Mesendoderm (in vitro differentiated cells): ENCODE results near the gene HAUS5.

Experiments used
- DNase-seq: peaks from one replicate; pipeline ENCODE4 v3.0.0; 2013
- H2AK5ac ChIP-seq: 2 replicates; pipeline ENCODE4 v1.6.1; 2013; ENCODE audit warnings: low read length, inconsistent platforms
- H2BK120ac ChIP-seq: 2 replicates; pipeline ENCODE4 v1.6.1; 2013; ENCODE audit warnings: low read depth, mild to moderate bottlenecking, low read length, moderate library complexity, mixed read lengths
- H2BK15ac ChIP-seq: replicated peaks from 2 replicates; pipeline ENCODE4 v1.6.1; 2013; ENCODE audit warnings: low read depth, mild to moderate bottlenecking, moderate library complexity
- H2BK5ac ChIP-seq: 2 replicates; pipeline ENCODE4 v1.6.1; 2013; ENCODE audit warnings: low read length, inconsistent platforms
- H3K18ac ChIP-seq: 2 replicates; pipeline ENCODE4 v1.6.1; 2013; ENCODE audit warnings: mild to moderate bottlenecking, low read length, mixed read lengths
- H3K23ac ChIP-seq: one replicate; pipeline ENCODE4 v1.6.1; 2013; ENCODE audit warnings: low read length
- H3K27ac ChIP-seq: 2 replicates; pipeline ENCODE4 v1.5.1; 2013; ENCODE audit warnings: low read depth, mild to moderate bottlenecking, inconsistent platforms, low read length, moderate library complexity
- H3K27me3 ChIP-seq: 2 replicates; pipeline ENCODE4 v1.6.1; 2013; ENCODE audit warnings: low read length, control low read depth, mild to moderate bottlenecking, inconsistent platforms; ENCODE audit not compliant: insufficient read depth, poor library complexity
- H3K36me3 ChIP-seq: 2 replicates; pipeline ENCODE4 v1.6.1; 2013; ENCODE audit warnings: low read length, inconsistent platforms; ENCODE audit not compliant: control insufficient read depth, insufficient read depth
- H3K4ac ChIP-seq: one replicate; pipeline ENCODE4 v1.6.1; 2013; ENCODE audit warnings: low read depth, mild to moderate bottlenecking, low read length, moderate library complexity
- H3K4me1 ChIP-seq: 2 replicates; pipeline ENCODE4 v1.6.1; 2013; ENCODE audit warnings: low read depth, low read length, inconsistent platforms; ENCODE audit not compliant: control insufficient read depth
- H3K4me2 ChIP-seq: 2 replicates; pipeline ENCODE4 v1.6.1; 2013; ENCODE audit warnings: low read length
- H3K4me3 ChIP-seq: 2 replicates; pipeline ENCODE4 v1.5.1; 2013; ENCODE audit warnings: mild to moderate bottlenecking, low read length
- H3K56ac ChIP-seq: one replicate; pipeline ENCODE4 v1.6.1; 2013; ENCODE audit warnings: low read length
- H3K79me1 ChIP-seq: 2 replicates; pipeline ENCODE4 v1.6.1; 2013; ENCODE audit warnings: low read length, inconsistent platforms
- H3K79me2 ChIP-seq: 2 replicates; pipeline ENCODE4 v1.6.1; 2013; ENCODE audit warnings: mild to moderate bottlenecking, low read length; ENCODE audit not compliant: control insufficient read depth, insufficient read depth
- H3K9ac ChIP-seq: 2 replicates; pipeline ENCODE4 v1.6.1; 2013; ENCODE audit warnings: low read length, inconsistent platforms
- H4K5ac ChIP-seq: one replicate; pipeline ENCODE4 v1.6.1; 2013; ENCODE audit warnings: low read length
- H4K8ac ChIP-seq: one replicate; pipeline ENCODE4 v1.6.1; 2013; ENCODE audit warnings: low read depth, mild to moderate bottlenecking, control low read depth, low read length, moderate library complexity
- WGBS: extraction: QIAGEN DNeasy Blood & Tissue Kit; methylation state at CpG from one replicate; pipeline ENCODE4 v1.1.7; 2013; ENCODE audit warnings: low lambda C conversion rate, missing lambda C conversion rate; ENCODE audit not compliant: insufficient coverage; ENCODE audit errors: extremely low coverage; 5-methylcytosine and 5-hydroxymethylcytosine counted together

HAUS5 gene

DNA sequence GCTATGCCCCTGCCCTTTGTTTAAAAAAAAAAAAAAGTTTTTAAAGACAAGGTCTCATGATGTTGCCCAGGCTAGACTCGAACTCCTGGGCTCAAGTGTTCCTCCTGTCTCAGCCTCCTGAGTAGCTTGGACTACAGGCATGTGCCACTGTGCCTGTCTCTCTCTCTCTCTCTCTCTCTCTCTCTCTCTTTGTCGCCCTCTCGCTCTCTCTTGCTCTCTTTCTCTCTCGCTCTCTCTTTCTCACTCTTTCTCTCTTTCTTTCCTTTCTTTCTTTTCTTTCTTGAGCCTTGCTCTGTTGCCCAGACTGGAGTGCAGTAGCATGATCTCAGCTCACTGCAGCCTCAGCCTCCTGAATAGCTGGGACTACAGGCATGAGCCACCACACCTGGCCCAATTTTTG lies 43.1 kb downstream of the HAUS5 start:
- H3K27me3 ChIP-seq: no peaks in the 10 kb centered on the region
- H2BK5ac ChIP-seq: no peak overlapping the region
- no peak overlapping the region for H3K4me2 ChIP-seq
- H3K36me3 ChIP-seq: peaks cover 11% of the 10 kb centered on the region
- H4K5ac ChIP-seq: no peak overlapping the region
- H4K8ac ChIP-seq: no peak overlapping the region
- H3K27ac ChIP-seq: no peak overlapping the region
- H3K9ac ChIP-seq: no peak overlapping the region
- no peak overlapping the region for H2AK5ac ChIP-seq
- H2BK15ac ChIP-seq: no peak overlapping the region
- H2BK120ac ChIP-seq: no peak overlapping the region
- no CpG with 5 or more reads among the region's 4 CpGs for WGBS
- H3K23ac ChIP-seq: no peak overlapping the region
- no peak overlapping the region for H3K18ac ChIP-seq
- no peak overlapping the region for H3K4ac ChIP-seq
- no peak overlapping the region for H3K56ac ChIP-seq
- H3K79me2 ChIP-seq: no peaks in the 10 kb centered on the region
- H3K79me1 ChIP-seq: peaks cover 3% of the 10 kb centered on the region
- no peaks in the 10 kb centered on the region for H3K4me1 ChIP-seq
- H3K4me3 ChIP-seq: no peak overlapping the region
- DNase-seq: no peak

DNA sequence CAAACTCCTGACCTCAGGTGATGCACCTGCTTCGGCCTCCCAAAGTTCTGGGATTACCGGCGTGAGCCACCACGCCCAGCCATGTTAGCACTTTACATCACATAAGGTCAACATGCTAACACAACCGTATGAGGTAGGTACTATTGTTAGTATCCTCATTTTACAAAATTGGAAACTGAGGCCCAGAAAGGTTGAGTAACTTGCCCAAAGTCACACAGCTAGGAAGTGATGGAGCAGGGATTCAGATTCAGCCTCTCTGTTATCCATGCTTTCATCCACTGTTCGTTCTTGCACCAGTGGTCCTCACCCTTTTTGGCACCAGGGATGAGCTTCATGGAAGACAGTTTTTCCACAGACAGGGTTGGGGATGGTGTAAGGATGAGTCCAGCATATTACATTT lies 44.2 kb downstream of the HAUS5 start:
- no peak overlapping the region for H3K4me2 ChIP-seq
- DNase-seq: no peak
- no peak overlapping the region for H2AK5ac ChIP-seq
- H3K79me2 ChIP-seq: no peaks in the 10 kb centered on the region
- WGBS: no CpG with 5 or more reads among the region's 6 CpGs
- H3K27me3 ChIP-seq: no peaks in the 10 kb centered on the region
- H3K18ac ChIP-seq: no peak overlapping the region
- H3K36me3 ChIP-seq: peaks cover 11% of the 10 kb centered on the region
- H4K8ac ChIP-seq: no peak overlapping the region
- no peak overlapping the region for H4K5ac ChIP-seq
- no peak overlapping the region for H2BK120ac ChIP-seq
- H3K27ac ChIP-seq: no peak overlapping the region
- no peak overlapping the region for H2BK5ac ChIP-seq
- no peak overlapping the region for H3K9ac ChIP-seq
- no peak overlapping the region for H2BK15ac ChIP-seq
- H3K79me1 ChIP-seq: no peaks in the 10 kb centered on the region
- no peak overlapping the region for H3K23ac ChIP-seq
- H3K56ac ChIP-seq: no peak overlapping the region
- H3K4ac ChIP-seq: no peak overlapping the region
- no peak overlapping the region for H3K4me3 ChIP-seq
- no peaks in the 10 kb centered on the region for H3K4me1 ChIP-seq

DNA sequence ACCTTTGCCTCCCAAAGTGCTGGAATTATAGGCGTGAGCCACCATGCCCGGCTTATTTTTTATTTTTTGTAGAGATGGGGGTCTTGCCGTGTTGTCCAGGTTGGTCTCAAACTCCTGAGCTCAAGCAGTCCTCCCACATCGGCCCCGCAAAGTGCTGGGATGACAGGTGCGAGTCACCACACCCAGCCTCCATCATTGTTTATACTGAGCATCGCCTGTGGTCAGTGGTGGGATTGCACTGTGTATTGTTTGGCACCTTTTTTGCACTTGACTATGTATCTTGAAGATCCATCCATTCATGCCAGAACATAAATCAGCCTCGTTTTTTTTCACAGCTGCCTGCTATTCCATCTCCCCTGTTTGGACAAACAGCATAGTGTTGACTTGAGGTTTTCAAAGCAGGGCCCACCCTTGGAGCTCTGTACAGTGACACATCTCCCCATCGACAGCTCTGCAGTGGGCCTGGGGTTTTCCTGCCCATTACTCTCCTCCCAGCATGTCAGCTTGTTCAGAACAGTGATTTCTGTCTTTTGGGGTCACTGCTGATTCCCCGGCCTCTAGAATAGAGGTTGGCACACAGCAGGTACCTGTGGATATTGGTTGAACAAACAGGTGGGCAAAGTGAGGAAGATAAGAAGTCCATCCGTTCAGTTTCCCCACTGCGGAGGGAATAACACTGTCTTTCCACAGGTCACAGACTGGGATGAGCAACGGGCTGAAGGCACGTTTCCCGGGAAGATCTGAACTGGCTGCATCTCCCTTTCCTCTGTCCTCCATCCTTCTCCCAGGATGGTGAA lies 45.6 kb downstream of the HAUS5 start:
- Histone ChIP-seq H3K4me1 (no peaks in the 10 kb centered on the region), H3K4me3 (no peak overlapping the region), H3K36me3 (peaks cover 11% of the 10 kb centered on the region), H2AK5ac (no peak overlapping the region), H3K4ac (no peak overlapping the region), H3K18ac (no peak overlapping the region), H2BK120ac (no peak overlapping the region), H3K27ac (no peak overlapping the region), H3K23ac (no peak overlapping the region), H2BK15ac (no peak overlapping the region), H4K5ac (no peak overlapping the region), H3K9ac (no peak overlapping the region), H2BK5ac (no peak overlapping the region), H3K79me2 (no peaks in the 10 kb centered on the region), H3K27me3 (no peaks in the 10 kb centered on the region), H3K4me2 (no peak overlapping the region), H3K56ac (no peak overlapping the region), H4K8ac (no peak overlapping the region), H3K79me1 (no peaks in the 10 kb centered on the region)
- DNase-seq: no peak
- WGBS: no CpG with 5 or more reads among the region's 15 CpGs

DNA sequence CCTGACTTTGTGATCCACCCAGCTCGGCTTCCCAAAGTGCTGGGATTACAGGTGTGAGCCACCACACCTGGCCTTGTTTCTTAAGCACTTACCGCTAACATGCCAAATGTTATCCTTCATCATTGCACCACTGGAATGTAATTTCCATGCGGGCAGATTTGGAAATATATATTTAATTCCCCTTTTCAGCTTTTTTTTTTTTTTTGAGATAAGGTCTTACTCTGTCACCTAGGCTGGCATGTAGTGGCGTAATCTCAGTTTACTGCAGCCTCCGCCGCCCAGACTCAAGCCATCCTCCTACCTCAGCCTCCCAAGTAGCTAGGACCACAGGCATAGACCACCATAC lies 49.4 kb downstream of the HAUS5 start:
- Histone ChIP-seq H3K27me3 (no peaks in the 10 kb centered on the region), H3K4me1 (no peaks in the 10 kb centered on the region), H2BK5ac (no peak overlapping the region), H3K36me3 (peaks cover 8% of the 10 kb centered on the region), H3K23ac (no peak overlapping the region), H3K18ac (no peak overlapping the region), H2BK120ac (no peak overlapping the region), H3K4me2 (no peak overlapping the region), H3K27ac (no peak overlapping the region), H3K4me3 (no peak overlapping the region), H4K5ac (no peak overlapping the region), H3K4ac (no peak overlapping the region), H3K9ac (no peak overlapping the region), H2AK5ac (no peak overlapping the region), H3K79me2 (no peaks in the 10 kb centered on the region), H3K56ac (no peak overlapping the region), H2BK15ac (no peak overlapping the region), H3K79me1 (no peaks in the 10 kb centered on the region), H4K8ac (no peak overlapping the region)
- no CpG with 5 or more reads among the region's 6 CpGs for WGBS
- DNase-seq: no peak

DNA sequence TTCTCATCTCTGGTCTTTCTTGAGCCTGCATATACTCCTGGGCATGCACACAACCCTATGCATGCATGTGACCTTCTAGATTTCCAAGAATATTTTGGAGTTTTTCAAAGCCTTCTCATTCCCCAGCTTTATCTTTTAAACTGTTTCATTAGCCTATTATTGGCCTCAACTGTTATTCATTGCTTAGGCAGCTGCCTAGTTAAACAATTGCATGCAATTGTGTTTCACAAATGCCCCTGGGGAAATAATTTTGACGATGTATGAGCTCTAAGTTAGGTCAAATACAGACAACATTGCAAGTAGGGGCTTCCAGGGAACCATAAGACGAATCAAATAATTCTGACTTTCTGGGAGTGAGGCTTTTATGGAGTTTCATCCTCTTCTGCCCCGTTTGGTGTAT lies 51.4 kb downstream of the HAUS5 start:
- H3K27ac ChIP-seq: no peak overlapping the region
- no peak overlapping the region for H3K56ac ChIP-seq
- no peak overlapping the region for H3K23ac ChIP-seq
- no CpG with 5 or more reads among the region's 3 CpGs for WGBS
- no peaks in the 10 kb centered on the region for H3K79me2 ChIP-seq
- H2BK5ac ChIP-seq: no peak overlapping the region
- no peak overlapping the region for H3K4me2 ChIP-seq
- H3K18ac ChIP-seq: no peak overlapping the region
- no peak overlapping the region for H2BK120ac ChIP-seq
- no peak overlapping the region for H2BK15ac ChIP-seq
- no peak overlapping the region for H3K4ac ChIP-seq
- no peaks in the 10 kb centered on the region for H3K27me3 ChIP-seq
- H4K5ac ChIP-seq: no peak overlapping the region
- H3K79me1 ChIP-seq: no peaks in the 10 kb centered on the region
- H3K9ac ChIP-seq: no peak overlapping the region
- H4K8ac ChIP-seq: no peak overlapping the region
- H3K36me3 ChIP-seq: peaks cover 2% of the 10 kb centered on the region
- H3K4me1 ChIP-seq: no peaks in the 10 kb centered on the region
- DNase-seq: no peak
- H3K4me3 ChIP-seq: no peak overlapping the region
- no peak overlapping the region for H2AK5ac ChIP-seq

DNA sequence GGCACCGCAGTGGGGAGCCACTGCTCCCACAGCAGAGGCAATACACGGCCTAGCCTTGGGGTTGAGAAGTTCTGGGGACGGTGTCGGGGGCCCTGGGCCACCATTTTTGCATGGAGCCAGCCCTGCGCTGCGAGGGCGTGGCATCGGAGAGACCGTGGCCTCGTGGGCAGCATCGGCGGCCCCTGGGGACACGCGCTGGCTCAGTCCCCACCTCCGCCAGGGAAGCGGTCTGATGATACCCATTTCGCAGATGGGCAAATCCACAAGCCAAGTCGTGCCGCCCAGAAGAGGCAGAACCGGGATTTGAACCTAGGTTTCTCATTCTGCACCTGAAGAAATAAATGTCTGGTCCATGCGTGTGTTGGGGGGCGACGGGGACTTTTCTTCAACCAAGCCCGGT lies 52.6 kb downstream of the HAUS5 start:
- Histone ChIP-seq H4K5ac (no peak overlapping the region), H3K4me2 (no peak overlapping the region), H3K27me3 (no peaks in the 10 kb centered on the region), H2BK15ac (no peak overlapping the region), H3K56ac (no peak overlapping the region), H4K8ac (no peak overlapping the region), H3K27ac (no peak overlapping the region), H2AK5ac (no peak overlapping the region), H3K79me2 (no peaks in the 10 kb centered on the region), H3K9ac (no peak overlapping the region), H3K79me1 (no peaks in the 10 kb centered on the region), H3K36me3 (no peaks in the 10 kb centered on the region), H2BK5ac (no peak overlapping the region), H2BK120ac (no peak overlapping the region), H3K18ac (no peak overlapping the region), H3K4me1 (no peaks in the 10 kb centered on the region), H3K4ac (no peak overlapping the region), H3K4me3 (no peak overlapping the region), H3K23ac (no peak overlapping the region)
- DNase-seq: no peak
- WGBS: no CpG with 5 or more reads among the region's 24 CpGs
